Mesodermal cell (in vitro differentiated cells): ENCODE data around the gene SOCS1.
"Not testable (repeated sequence)": the region's sequence is repeated elsewhere in the genome, so short reads cannot be mapped to it uniquely, and the experiment has no call there.

Experiments
- H3K27ac ChIP-seq: 2 replicates; pipeline ENCODE4 v1.7.0; 2013; ENCODE audit warnings: mild to moderate bottlenecking, low read depth, low read length, moderate library complexity; ENCODE audit not compliant: severe bottlenecking
- H3K36me3 ChIP-seq: 2 replicates; pipeline ENCODE4 v1.7.1; 2013; ENCODE audit warnings: mild to moderate bottlenecking, low read length, moderate library complexity; ENCODE audit not compliant: control insufficient read depth, insufficient read depth
- H3K4me1 ChIP-seq: one replicate; pipeline ENCODE4 v1.7.1; 2013; ENCODE audit warnings: mild to moderate bottlenecking, low read length; ENCODE audit not compliant: insufficient read depth, control insufficient read depth, poor library complexity, severe bottlenecking
- H3K4me3 ChIP-seq: 2 replicates; pipeline ENCODE4 v1.7.0; 2013; ENCODE audit warnings: low read length, control low read depth, mild to moderate bottlenecking; ENCODE audit not compliant: insufficient read depth, poor library complexity, severe bottlenecking; ENCODE audit errors: extremely low read depth
- H3K9me3 ChIP-seq: 2 replicates; pipeline ENCODE4 v1.7.1; 2013; ENCODE audit warnings: mild to moderate bottlenecking, low read length, moderate library complexity; ENCODE audit not compliant: control insufficient read depth
- WGBS, 2 experiments: methylation state at CpG; one replicate each; pipeline ENCODE4 v1.1.5; 2013; ENCODE audit warnings: missing lambda C conversion rate in 2 of 2; ENCODE audit not compliant: insufficient coverage in 2 of 2; 5-methylcytosine and 5-hydroxymethylcytosine counted together

SOCS1 gene

GRCh38 chr16:11296706-11297491 is 40.9 kb upstream of the SOCS1 start:
- Histone ChIP-seq H3K4me3 (no peak overlapping the region), H3K36me3 (no peaks in the 10 kb centered on the region), H3K27ac (no peak overlapping the region), H3K4me1 (peaks cover 16% of the 10 kb centered on the region), H3K9me3 (no peaks in the 10 kb centered on the region)
- 87 to 93% methylated on average over 7 to 8 of the region's 10 CpGs for WGBS, 2 experiments

- H3K4me1 ChIP-seq: peaks cover 16% of the 10 kb centered on the region
- no peak overlapping the region for H3K4me3 ChIP-seq
- no peak overlapping the region for H3K27ac ChIP-seq
- H3K9me3 ChIP-seq: no peaks in the 10 kb centered on the region
- H3K36me3 ChIP-seq: no peaks in the 10 kb centered on the region
- WGBS, 2 experiments: 100% methylated on average over 1 of the region's 3 CpGs
Measured at GRCh38 chr16:11296351-11296705, 40.3 kb upstream of the SOCS1 start.

GRCh38 chr16:11295672-11296071 is 39.7 kb upstream of the SOCS1 start:
- Histone ChIP-seq H3K36me3 (no peaks in the 10 kb centered on the region), H3K27ac (no peak overlapping the region), H3K4me3 (no peak overlapping the region), H3K9me3 (no peaks in the 10 kb centered on the region), H3K4me1 (peaks cover 16% of the 10 kb centered on the region)
- 84 to 100% methylated on average over 1 to 3 of the region's 4 CpGs for WGBS, 2 experiments

GRCh38 chr16:11292076-11292748 is 36.2 kb upstream of the SOCS1 start:
- no peak overlapping the region for H3K4me3 ChIP-seq
- 88 to 90% methylated on average over 2 to 3 of the region's 7 CpGs for WGBS, 2 experiments
- H3K4me1 ChIP-seq: peaks cover 10% of the 10 kb centered on the region
- no peaks in the 10 kb centered on the region for H3K9me3 ChIP-seq
- no peaks in the 10 kb centered on the region for H3K36me3 ChIP-seq
- H3K27ac ChIP-seq: no peak overlapping the region

GRCh38 chr16:11291091-11291703 is 35.2 kb upstream of the SOCS1 start:
- Histone ChIP-seq H3K9me3 (no peaks in the 10 kb centered on the region), H3K36me3 (no peaks in the 10 kb centered on the region), H3K4me3 (no peak overlapping the region), H3K4me1 (no peaks in the 10 kb centered on the region), H3K27ac (no peak overlapping the region)
- 58 to 61% methylated on average over 9 to 10 of the region's 10 CpGs for WGBS, 2 experiments

GRCh38 chr16:11290102-11290893 is 34.3 kb upstream of the SOCS1 start:
- no peaks in the 10 kb centered on the region for H3K36me3 ChIP-seq
- no peaks in the 10 kb centered on the region for H3K4me1 ChIP-seq
- H3K4me3 ChIP-seq: no peak overlapping the region
- no peak overlapping the region for H3K27ac ChIP-seq
- H3K9me3 ChIP-seq: no peaks in the 10 kb centered on the region
- WGBS, 2 experiments: 86 to 90% methylated on average over 6 to 7 of the region's 8 CpGs

GRCh38 chr16:11289696-11290095 is 33.7 kb upstream of the SOCS1 start:
- not testable (repeated sequence) for H3K4me3 ChIP-seq, H3K4me1 ChIP-seq, H3K27ac ChIP-seq, H3K9me3 ChIP-seq, H3K36me3 ChIP-seq
- 100% methylated on average over 1 of the region's 4 CpGs; no CpG with 5 or more reads in 1 of the 2 experiments for WGBS, 2 experiments

- WGBS, 2 experiments: no CpG with 5 or more reads among the region's 2 CpGs
- no peak overlapping the region for H3K27ac ChIP-seq
- no peaks in the 10 kb centered on the region for H3K36me3 ChIP-seq
- no peak overlapping the region for H3K4me3 ChIP-seq
- H3K4me1 ChIP-seq: no peaks in the 10 kb centered on the region
- no peaks in the 10 kb centered on the region for H3K9me3 ChIP-seq
Measured at GRCh38 chr16:11289202-11289601, 33.2 kb upstream of the SOCS1 start.

- Histone ChIP-seq H3K36me3 (no peaks in the 10 kb centered on the region), H3K4me1 (no peaks in the 10 kb centered on the region), H3K27ac (no peak overlapping the region), H3K4me3 (no peak overlapping the region), H3K9me3 (no peaks in the 10 kb centered on the region)
- 88 to 100% methylated on average over 1 of the region's 2 CpGs for WGBS, 2 experiments
Measured at GRCh38 chr16:11285842-11286241, 29.8 kb upstream of the SOCS1 start.

GRCh38 chr16:11283820-11284248 is 27.8 kb upstream of the SOCS1 start:
- H3K27ac ChIP-seq: no peak overlapping the region
- no peaks in the 10 kb centered on the region for H3K4me1 ChIP-seq
- no peak overlapping the region for H3K4me3 ChIP-seq
- WGBS, 2 experiments: 88 to 93% methylated on average over 3 of the region's 4 CpGs
- H3K9me3 ChIP-seq: no peaks in the 10 kb centered on the region
- no peaks in the 10 kb centered on the region for H3K36me3 ChIP-seq
